Parathyroid adenoma (tissue), 2 donors: ENCODE measurements around the gene HELT.

Source experiments
- H2AFZ ChIP-seq: fragments of 300-600 bp; sonication (generic); one replicate; pipeline ENCODE4 v1.7.0; 2017; ENCODE audit warnings: antibody characterized with exemption, mild to moderate bottlenecking
- H3K27ac ChIP-seq: fragments of 300-600 bp; sonication (generic); one replicate; pipeline ENCODE4 v1.7.0; 2017
- H3K27me3 ChIP-seq: fragments of 300-600 bp; sonication (generic); one replicate; pipeline ENCODE4 v1.7.0; 2017; ENCODE audit warnings: low read length; ENCODE audit not compliant: control insufficient read depth, insufficient read depth
- H3K36me3 ChIP-seq: fragments of 300-600 bp; sonication (generic); one replicate; pipeline ENCODE4 v1.7.0; 2017; ENCODE audit warnings: low read length; ENCODE audit not compliant: control insufficient read depth, insufficient read depth
- H3K4me1 ChIP-seq: fragments of 300-600 bp; sonication (generic); one replicate; pipeline ENCODE4 v1.7.0; 2017; ENCODE audit warnings: control low read depth
- H3K4me2 ChIP-seq: fragments of 300-600 bp; sonication (generic); one replicate; pipeline ENCODE4 v1.7.0; 2017; ENCODE audit warnings: low read length
- H3K4me3 ChIP-seq: fragments of 300-600 bp; sonication (generic); one replicate; pipeline ENCODE4 v1.7.0; 2017; ENCODE audit warnings: low read depth, low read length
- H3K79me2 ChIP-seq: fragments of 300-600 bp; sonication (generic); one replicate; pipeline ENCODE4 v1.7.0; 2017; ENCODE audit warnings: control low read depth
- H3K9ac ChIP-seq: fragments of 300-600 bp; sonication (generic); one replicate; pipeline ENCODE4 v1.7.0; 2017; ENCODE audit warnings: mild to moderate bottlenecking
- H3K9me3 ChIP-seq: fragments of 300-600 bp; sonication (generic); one replicate; pipeline ENCODE4 v1.7.0; 2017; ENCODE audit warnings: low read length; ENCODE audit not compliant: control insufficient read depth
- CTCF ChIP-seq: fragments of 300-600 bp; sonication (generic); IDR thresholded peaks from one replicate; pipeline ENCODE4 v1.7.0; 2017; ENCODE audit warnings: antibody characterized with exemption, mild to moderate bottlenecking
- donor health status: primary hyperparathyroidism.

HELT gene

GRCh38 chr4:185020863-185021761, 2.8 kb downstream of the HELT start:
- no peak overlapping the region for H3K4me2 ChIP-seq
- no peak for TF ChIP-seq CTCF
- H3K27me3 ChIP-seq: peaks cover 4% of the 10 kb centered on the region

GRCh38 chr4:185023471-185023870, 5.2 kb downstream of the HELT start:
- Histone ChIP-seq H3K9me3 (no peaks in the 10 kb centered on the region), H3K79me2 (no peaks in the 10 kb centered on the region), H3K27me3 (no peaks in the 10 kb centered on the region), H3K4me2 (no peak overlapping the region), H3K36me3 (no peaks in the 10 kb centered on the region), H3K9ac (no peak overlapping the region), H2AFZ (no peak overlapping the region), H3K4me3 (no peak overlapping the region), H3K4me1 (no peaks in the 10 kb centered on the region), H3K27ac (no peak overlapping the region)
- TF ChIP-seq CTCF: no peak

More at GRCh38 chr4:185020863-185021761, 2.8 kb downstream of the HELT start:
- no peak overlapping the region for H3K9ac ChIP-seq
- H2AFZ ChIP-seq: no peak overlapping the region
- no peaks in the 10 kb centered on the region for H3K9me3 ChIP-seq
- no peak overlapping the region for H3K4me3 ChIP-seq
- H3K4me1 ChIP-seq: no peaks in the 10 kb centered on the region
- no peak overlapping the region for H3K27ac ChIP-seq
- no peaks in the 10 kb centered on the region for H3K79me2 ChIP-seq
- H3K36me3 ChIP-seq: no peaks in the 10 kb centered on the region

- TF ChIP-seq CTCF: no peak
- Histone ChIP-seq H2AFZ (no peak overlapping the region), H3K4me2 (no peak overlapping the region), H3K79me2 (no peaks in the 10 kb centered on the region), H3K4me1 (no peaks in the 10 kb centered on the region), H3K36me3 (no peaks in the 10 kb centered on the region), H3K4me3 (no peak overlapping the region), H3K27me3 (no peaks in the 10 kb centered on the region), H3K9ac (no peak overlapping the region), H3K9me3 (no peaks in the 10 kb centered on the region), H3K27ac (no peak overlapping the region)
Observed at GRCh38 chr4:185028625-185029024, 10.3 kb downstream of the HELT start.

DNA sequence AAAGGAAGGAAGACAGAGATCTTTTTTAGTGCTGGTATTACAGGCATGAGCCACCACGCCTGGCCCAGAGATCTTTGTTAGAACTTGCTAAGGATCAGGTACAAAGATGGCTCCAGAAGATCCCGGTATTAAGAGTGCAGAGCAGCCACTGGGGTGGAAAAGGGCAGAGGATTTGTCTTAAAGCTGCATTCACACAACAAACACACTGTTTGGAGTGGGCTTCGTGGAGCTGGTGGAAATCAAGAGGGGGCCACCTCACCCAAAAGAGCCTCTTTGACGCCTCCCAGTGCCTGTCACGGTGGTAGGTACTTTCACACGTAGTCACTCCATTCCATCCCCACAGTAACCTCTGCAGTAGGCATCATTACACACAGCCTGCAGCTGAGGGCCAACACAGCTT, 13.3 kb downstream of the HELT start:
- H2AFZ ChIP-seq: no peak overlapping the region
- H3K4me2 ChIP-seq: no peak overlapping the region
- no peaks in the 10 kb centered on the region for H3K27me3 ChIP-seq
- H3K9me3 ChIP-seq: no peaks in the 10 kb centered on the region
- H3K4me3 ChIP-seq: no peak overlapping the region
- H3K79me2 ChIP-seq: no peaks in the 10 kb centered on the region
- H3K27ac ChIP-seq: no peak overlapping the region
- H3K36me3 ChIP-seq: no peaks in the 10 kb centered on the region
- H3K4me1 ChIP-seq: no peaks in the 10 kb centered on the region
- no peak overlapping the region for H3K9ac ChIP-seq
- no peak for TF ChIP-seq CTCF

GRCh38 chr4:185033072-185033471, 14.8 kb downstream of the HELT start:
- Histone ChIP-seq H3K27ac (no peak overlapping the region), H3K27me3 (no peaks in the 10 kb centered on the region), H3K79me2 (no peaks in the 10 kb centered on the region), H3K4me2 (no peak overlapping the region), H2AFZ (no peak overlapping the region), H3K9me3 (no peaks in the 10 kb centered on the region), H3K4me1 (no peaks in the 10 kb centered on the region), H3K36me3 (no peaks in the 10 kb centered on the region), H3K4me3 (no peak overlapping the region), H3K9ac (no peak overlapping the region)
- no peak for TF ChIP-seq CTCF
